ENCODE data around the gene MYL3. TPM values are rescaled to one million over a fixed set of nuclear protein-coding genes. Genes with fewer than 3 reads are reported as not detected.
A peak's percentile ranks its signal among the peaks of the same experiment; 100 is the strongest.

The MYL3 gene
- total RNA-seq, 1 donor from 2014 or later = not detected

DNA sequence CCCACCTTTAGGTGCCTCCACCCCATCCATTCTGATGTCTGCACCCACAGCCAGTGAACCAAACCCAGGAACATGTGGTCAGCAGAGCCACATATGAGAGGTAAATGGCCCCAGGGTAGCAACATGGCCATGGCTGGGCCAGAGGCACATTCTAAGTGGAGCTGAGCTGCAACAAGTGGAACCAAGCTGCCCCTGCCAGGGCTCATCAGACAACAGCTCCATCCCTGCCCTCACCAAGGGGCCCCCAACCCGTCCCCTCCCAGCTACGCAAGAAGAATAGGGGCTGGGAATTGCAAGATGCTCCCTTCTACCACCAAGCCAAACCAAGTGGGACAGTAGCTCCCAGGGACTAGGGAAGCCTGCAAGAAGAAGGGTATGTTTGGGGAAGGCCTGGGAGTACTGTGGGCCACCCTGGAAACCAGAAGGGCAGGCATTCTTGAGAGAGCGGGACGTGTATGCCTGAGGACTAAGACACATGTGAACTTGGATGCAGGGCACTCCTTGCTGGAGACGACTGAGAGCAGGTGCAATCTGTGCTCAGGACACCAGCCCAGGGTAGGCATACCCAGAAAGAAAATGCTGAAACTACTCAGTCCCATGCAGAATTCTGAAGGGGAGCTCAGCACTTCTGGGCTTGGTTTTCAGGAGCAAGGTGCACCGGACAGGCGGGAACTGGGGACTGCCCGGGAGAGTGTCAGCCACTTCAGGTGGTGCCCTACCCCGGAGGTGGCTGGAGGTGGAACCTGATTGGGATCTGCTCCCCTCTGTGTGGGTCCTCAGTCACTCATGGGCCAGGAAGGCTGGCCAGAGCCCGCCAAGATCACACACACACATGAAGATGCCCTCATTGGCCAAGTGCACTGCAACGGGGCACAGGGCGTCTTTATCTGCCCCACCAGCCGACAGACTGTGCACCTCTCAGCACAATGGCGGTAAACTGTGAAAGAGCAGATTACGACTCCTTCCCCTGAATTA is 9.5 kb downstream of the MYL3 start:
- Mint-ChIP-seq H3K27me3 (ENCODE audit: low read depth) (peaks cover 7% of the 10 kb centered on the region), H3K4me3 (ENCODE audit: low read depth) (no peak overlapping the region), H3K4me1 (ENCODE audit: low read depth) (no peaks in the 10 kb centered on the region), H3K27ac (no peak overlapping the region), H3K9me3 (no peaks in the 10 kb centered on the region), H3K36me3 (ENCODE audit: low read depth) (no peaks in the 10 kb centered on the region)
- intact Hi-C loops (cut with micrococcal nuclease) = no loop called here
- no peak for DNase-seq (ENCODE audit: low spot score)

DNA sequence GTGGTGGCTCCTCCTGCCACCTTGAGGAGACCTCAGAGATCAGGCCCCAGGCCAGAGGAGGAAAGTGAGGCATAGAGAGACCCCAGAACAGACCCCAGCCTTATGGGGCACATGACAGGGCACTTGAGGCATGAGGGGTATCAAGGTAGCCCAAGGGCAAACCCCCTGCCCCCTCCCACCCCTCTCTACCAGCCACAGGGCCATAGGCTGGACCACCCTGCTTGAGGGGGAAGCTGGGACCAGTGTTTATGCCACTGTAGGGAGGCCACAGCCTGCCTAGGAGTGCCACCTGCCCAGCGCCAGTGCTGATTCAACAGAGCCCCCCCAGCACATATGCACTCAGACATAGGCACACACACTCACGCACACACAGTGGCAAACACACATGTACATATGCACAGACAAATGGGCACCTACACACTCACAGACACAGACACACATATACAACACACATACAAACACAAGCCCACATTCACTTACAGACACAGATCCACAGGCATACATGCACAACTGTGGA is 10.3 kb downstream of the MYL3 start:
- intact Hi-C loops (cut with micrococcal nuclease) = no loop called here
- peaks cover 7% of the 10 kb centered on the region for H3K27me3 Mint-ChIP-seq (ENCODE audit: low read depth)
- H3K36me3 Mint-ChIP-seq (ENCODE audit: low read depth) = no peaks in the 10 kb centered on the region
- no peak for DNase-seq (ENCODE audit: low spot score)
- H3K9me3 Mint-ChIP-seq = no peaks in the 10 kb centered on the region
- H3K4me1 Mint-ChIP-seq (ENCODE audit: low read depth) = no peaks in the 10 kb centered on the region
- H3K4me3 Mint-ChIP-seq (ENCODE audit: low read depth) = no peak overlapping the region
- H3K27ac Mint-ChIP-seq = no peak overlapping the region

DNA sequence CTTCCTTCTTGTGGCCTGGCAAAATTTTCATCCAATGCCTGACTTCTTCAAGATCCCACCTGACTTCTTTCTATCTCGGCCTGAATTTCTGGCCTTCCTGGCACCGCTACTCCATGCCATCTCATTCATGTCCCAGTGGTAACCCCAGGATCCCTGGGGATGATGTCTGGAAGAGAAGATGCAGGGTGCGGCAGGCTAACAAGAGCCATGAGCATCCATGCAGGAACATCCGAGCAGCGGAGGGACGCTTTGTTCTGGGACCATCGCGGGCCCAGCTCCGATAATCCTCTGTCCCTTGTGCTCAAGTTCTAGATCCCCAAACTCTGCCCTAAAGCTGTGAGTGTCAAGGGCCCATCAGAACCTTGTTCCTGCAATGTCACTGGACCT is 10.9 kb downstream of the MYL3 start:
- H3K9me3 Mint-ChIP-seq = no peaks in the 10 kb centered on the region
- peaks cover 7% of the 10 kb centered on the region for H3K27me3 Mint-ChIP-seq (ENCODE audit: low read depth)
- intact Hi-C loops (cut with micrococcal nuclease) = no loop called here
- no peaks in the 10 kb centered on the region for H3K36me3 Mint-ChIP-seq (ENCODE audit: low read depth)
- no peak overlapping the region for H3K4me3 Mint-ChIP-seq (ENCODE audit: low read depth)
- H3K4me1 Mint-ChIP-seq (ENCODE audit: low read depth) = no peaks in the 10 kb centered on the region
- H3K27ac Mint-ChIP-seq = no peak overlapping the region
- no peak for DNase-seq (ENCODE audit: low spot score)

DNA sequence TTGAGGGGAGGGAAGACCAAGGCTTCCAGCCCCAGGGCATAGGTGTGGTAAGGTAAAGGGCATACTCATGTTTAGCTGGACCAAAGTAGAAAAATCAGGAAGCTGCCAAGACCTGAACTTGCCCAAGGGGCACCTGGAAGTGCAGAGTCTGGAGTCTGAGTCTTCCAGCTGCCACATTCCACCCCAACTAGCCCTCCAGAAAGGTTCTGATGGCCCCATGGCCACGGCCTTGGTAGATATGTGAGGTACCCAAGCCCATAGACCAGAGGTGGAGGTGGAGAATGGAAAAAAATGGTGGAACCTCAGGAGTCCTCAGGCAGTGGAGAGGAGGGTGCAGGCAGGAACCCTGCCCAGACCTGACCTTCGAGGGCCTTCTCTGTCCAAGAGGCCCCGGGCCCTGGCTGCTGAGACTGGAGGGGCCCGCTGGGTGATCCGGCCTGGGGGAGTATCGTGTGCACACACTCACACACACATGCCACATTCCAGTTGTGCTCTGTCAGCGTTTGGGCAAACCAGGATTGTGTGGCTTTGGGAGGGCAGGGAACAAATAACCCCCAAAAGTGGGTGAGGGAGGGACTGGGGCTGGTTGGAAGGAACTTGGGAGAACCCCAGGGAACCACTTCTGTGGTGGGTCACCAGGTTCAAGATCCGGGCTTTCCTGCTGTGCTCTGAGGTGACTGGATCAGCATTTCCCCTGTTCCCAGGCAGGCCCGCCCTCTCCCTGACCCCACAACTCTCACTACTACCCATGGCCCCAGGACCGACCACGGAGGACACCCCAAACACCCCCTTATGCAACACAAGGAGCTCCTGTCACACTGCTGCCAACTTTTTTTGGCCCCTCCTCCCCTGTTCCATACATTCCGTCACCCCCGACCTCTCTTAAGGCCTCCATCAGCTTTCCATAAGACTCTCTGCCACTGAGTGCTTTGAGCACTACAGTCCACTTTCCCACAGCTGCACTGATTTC is 11.6 kb downstream of the MYL3 start:
- no peak overlapping the region for H3K4me3 Mint-ChIP-seq (ENCODE audit: low read depth)
- intact Hi-C loops (cut with micrococcal nuclease) = no loop called here
- no peaks in the 10 kb centered on the region for H3K4me1 Mint-ChIP-seq (ENCODE audit: low read depth)
- no peak overlapping the region for H3K27ac Mint-ChIP-seq
- no peaks in the 10 kb centered on the region for H3K9me3 Mint-ChIP-seq
- no peak for DNase-seq (ENCODE audit: low spot score)
- H3K36me3 Mint-ChIP-seq (ENCODE audit: low read depth) = no peaks in the 10 kb centered on the region
- H3K27me3 Mint-ChIP-seq (ENCODE audit: low read depth) = peaks cover 7% of the 10 kb centered on the region

DNA sequence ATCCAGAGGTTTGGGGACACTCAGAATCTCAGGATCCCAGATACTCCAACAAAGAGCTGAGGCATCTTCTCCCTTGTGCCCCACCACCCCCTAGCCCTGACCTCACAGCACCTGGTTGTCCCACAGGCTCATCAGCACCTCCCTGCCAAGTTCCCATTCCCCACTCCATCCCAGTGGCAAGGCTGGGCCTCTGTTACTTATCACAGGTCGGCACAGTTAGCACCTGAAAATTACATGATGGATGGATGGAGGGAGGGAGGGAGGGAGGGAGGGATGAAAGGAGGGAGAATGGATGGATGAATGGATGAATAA is 12.8 kb downstream of the MYL3 start:
- Mint-ChIP-seq H3K27ac (no peak overlapping the region), H3K9me3 (no peaks in the 10 kb centered on the region), H3K27me3 (ENCODE audit: low read depth) (peaks cover 3% of the 10 kb centered on the region), H3K4me1 (ENCODE audit: low read depth) (no peaks in the 10 kb centered on the region), H3K4me3 (ENCODE audit: low read depth) (no peak overlapping the region), H3K36me3 (ENCODE audit: low read depth) (no peaks in the 10 kb centered on the region)
- DNase-seq (ENCODE audit: low spot score) = no peak
- intact Hi-C loops (cut with micrococcal nuclease) = no loop called here

DNA sequence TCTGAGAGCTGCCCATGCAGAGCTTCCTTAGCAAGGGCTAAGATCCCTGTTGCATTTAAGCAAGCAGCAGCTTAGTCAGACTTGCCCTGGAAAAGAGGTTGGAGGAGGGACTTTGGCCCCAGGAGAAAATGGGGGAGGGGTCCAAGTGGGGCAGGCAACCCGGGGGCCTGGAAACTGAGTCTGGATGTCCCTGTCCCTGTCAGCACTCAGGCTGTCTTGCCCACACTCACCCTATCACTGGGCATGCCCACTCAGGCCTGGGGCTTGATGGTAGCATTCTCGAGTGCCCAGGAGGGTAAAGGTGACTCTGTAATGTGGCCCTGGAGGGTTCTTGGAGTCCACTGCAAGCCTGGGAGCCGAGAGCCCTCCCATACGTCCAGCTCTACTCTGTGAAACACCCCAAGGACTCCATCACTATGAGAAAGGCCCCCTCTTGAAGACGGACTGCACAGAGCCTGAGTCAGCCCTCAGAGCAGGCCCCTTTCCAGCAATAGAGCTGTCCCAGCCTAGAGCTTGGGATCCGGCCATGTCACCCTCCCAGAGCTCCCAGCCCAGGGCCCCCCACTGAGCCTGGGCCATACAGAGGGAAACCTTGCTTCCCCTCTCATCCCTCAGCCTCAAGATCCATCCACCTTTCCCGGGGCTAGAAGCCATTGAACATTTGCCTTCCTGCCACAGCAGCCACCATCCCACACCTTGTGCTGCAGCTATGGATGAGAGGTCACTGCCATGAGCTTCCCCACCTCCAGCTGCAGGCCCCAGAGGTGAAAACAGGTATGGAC is 13.4 kb downstream of the MYL3 start:
- no peaks in the 10 kb centered on the region for H3K36me3 Mint-ChIP-seq (ENCODE audit: low read depth)
- no peak overlapping the region for H3K27ac Mint-ChIP-seq
- no peaks in the 10 kb centered on the region for H3K9me3 Mint-ChIP-seq
- no peak overlapping the region for H3K4me3 Mint-ChIP-seq (ENCODE audit: low read depth)
- no peak for DNase-seq (ENCODE audit: low spot score)
- intact Hi-C loops (cut with micrococcal nuclease) = no loop called here
- H3K4me1 Mint-ChIP-seq (ENCODE audit: low read depth) = no peaks in the 10 kb centered on the region
- H3K27me3 Mint-ChIP-seq (ENCODE audit: low read depth) = peaks cover 3% of the 10 kb centered on the region

DNA sequence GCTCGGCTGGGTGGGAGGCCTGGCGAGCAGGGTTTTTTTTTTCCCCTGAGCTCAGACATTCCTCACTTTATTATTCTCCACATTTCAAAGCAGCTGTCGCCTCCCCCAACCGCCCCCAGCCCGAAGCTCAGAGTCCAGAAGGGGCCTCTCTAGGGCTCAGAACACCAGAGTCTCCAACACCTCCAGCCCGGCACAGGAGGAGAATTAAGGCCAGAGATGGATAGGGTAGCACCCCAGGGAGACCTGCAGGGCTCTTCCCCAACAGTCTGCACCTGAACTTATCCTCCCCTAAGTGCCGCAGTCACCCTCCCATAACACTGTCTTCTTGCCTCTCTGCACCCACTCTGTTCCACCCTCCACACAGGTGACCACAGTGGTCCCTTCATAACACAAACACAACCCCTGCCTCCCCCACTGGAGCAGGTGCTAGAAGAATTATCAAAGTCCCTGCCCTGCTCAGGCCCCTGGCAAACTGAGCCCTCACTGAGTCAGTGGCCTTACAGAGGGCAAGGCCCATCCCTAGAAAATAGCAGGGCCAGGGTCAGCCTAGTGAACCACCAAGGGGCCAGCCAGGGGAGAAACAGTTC is 14.1 kb downstream of the MYL3 start:
- no peak for DNase-seq (ENCODE audit: low spot score)
- Mint-ChIP-seq H3K27ac (no peak overlapping the region), H3K4me3 (ENCODE audit: low read depth) (no peak overlapping the region), H3K27me3 (ENCODE audit: low read depth) (peaks cover 4% of the 10 kb centered on the region), H3K4me1 (ENCODE audit: low read depth) (no peaks in the 10 kb centered on the region), H3K36me3 (ENCODE audit: low read depth) (no peaks in the 10 kb centered on the region), H3K9me3 (no peaks in the 10 kb centered on the region)
- intact Hi-C loops (cut with micrococcal nuclease) = no loop called here

DNA sequence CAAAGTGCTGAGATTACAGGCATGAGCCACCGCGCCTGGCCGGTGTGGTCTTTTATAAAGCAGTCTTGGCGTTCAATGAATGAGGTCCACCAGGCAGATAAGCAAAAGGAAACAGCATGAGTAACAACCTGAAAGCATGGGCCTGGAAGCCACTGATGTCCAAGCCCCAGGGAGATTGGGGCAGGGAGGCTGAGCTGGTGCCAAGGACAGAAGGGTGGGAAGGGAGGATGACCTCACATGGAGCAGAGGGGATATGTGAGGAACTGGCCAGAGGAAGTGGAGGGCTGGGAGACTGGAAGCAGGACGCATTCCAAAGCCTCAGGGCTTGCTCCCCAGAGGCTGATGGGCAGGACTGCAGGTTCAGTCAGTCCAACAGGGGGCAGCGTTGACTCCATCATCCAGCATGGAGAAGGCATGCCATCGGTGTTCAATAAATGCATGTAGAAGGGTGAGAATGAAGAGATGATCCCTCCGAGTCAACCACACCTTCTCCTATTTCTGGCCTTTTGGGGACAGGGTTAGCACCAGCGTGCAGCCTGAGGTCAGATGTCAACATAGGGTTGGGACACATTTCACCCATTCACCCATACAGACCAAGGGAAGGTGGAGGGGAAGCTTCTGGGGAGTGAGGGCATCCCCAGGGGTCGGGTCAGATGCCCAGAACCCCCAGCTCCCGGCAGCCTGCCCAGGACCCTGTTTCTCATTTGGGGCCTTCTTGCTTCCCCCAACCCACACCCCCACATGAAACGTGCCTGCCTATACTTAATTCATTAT is 14.8 kb downstream of the MYL3 start:
- no peak overlapping the region for H3K27ac Mint-ChIP-seq
- H3K4me1 Mint-ChIP-seq (ENCODE audit: low read depth) = no peaks in the 10 kb centered on the region
- DNase-seq (ENCODE audit: low spot score) = no peak
- H3K4me3 Mint-ChIP-seq (ENCODE audit: low read depth) = no peak overlapping the region
- H3K9me3 Mint-ChIP-seq = no peaks in the 10 kb centered on the region
- no peaks in the 10 kb centered on the region for H3K36me3 Mint-ChIP-seq (ENCODE audit: low read depth)
- H3K27me3 Mint-ChIP-seq (ENCODE audit: low read depth) = peaks cover 8% of the 10 kb centered on the region
- intact Hi-C loops (cut with micrococcal nuclease) = no loop called here

DNA sequence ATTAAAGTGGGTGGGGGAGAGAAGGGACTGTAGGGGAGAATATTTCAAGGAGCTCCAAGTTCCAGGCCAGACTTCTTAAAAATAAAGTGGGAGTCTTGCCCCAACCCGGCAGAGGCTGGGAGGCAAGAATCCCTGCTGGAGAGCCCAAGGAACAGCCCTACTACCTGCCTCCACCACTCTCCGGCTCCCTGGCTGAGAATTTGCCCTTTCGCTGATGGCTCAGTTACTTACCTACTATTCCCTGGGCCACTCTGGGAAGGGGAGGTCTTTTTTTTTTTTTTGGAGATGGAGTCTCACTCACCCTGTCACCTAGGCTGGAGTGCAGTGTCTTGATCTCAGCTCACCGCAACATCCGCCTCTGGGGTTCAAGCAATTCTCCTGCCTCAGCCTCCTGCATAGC is 15.5 kb downstream of the MYL3 start:
- H3K4me3 Mint-ChIP-seq (ENCODE audit: low read depth) = no peak overlapping the region
- no peaks in the 10 kb centered on the region for H3K4me1 Mint-ChIP-seq (ENCODE audit: low read depth)
- no peaks in the 10 kb centered on the region for H3K9me3 Mint-ChIP-seq
- no peak overlapping the region for H3K27ac Mint-ChIP-seq
- no peaks in the 10 kb centered on the region for H3K36me3 Mint-ChIP-seq (ENCODE audit: low read depth)
- peaks cover 14% of the 10 kb centered on the region for H3K27me3 Mint-ChIP-seq (ENCODE audit: low read depth)
- intact Hi-C loops (cut with micrococcal nuclease) = no loop called here
- DNase-seq (ENCODE audit: low spot score) = no peak

DNA sequence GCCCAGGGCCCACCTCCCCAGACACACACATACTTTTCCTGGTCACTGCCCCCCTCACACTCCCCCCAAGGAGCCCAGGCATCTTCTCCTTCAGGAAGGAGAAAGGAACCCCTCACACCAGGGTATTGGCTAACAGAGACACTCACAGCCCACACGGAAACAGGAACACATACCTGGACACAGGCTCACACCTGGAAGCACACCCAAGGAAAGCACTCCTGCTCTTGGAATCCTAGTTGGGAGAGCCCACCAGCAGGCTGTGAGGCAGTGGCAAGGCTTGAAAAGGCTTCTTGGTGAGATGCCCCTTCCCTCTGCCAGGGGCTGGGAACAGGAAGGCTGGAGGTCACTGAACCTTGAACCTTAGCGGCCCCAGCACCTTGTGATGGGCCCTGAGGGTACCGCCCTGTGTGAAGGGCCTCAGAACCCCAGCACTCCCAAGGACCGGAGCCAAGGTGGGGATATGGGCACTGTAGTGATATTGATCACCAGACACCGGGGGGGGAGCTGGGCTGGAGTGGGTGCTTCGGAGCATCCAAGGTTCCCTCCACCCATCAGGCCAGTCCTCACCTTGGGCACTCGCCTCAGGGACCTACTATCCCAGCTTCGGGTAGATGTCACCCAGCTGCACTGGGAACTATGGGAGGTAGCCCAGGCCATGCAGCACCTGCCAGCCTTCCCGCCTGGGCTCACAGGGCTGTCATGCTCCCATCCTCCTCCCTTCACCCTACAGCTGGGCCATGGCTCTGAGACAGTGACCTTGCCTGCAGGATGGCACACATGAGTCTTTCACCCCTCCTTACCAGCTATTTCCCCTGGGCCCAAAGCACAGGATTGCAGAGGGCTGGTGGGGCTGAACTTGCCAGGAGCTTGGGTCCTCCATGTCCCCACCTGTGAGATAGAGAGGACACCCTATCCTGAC is 16.4 kb downstream of the MYL3 start:
- peaks cover 17% of the 10 kb centered on the region for H3K27me3 Mint-ChIP-seq (ENCODE audit: low read depth)
- H3K27ac Mint-ChIP-seq = no peak overlapping the region
- H3K4me3 Mint-ChIP-seq (ENCODE audit: low read depth) = peak overlapping the region; percentile 39
- no peaks in the 10 kb centered on the region for H3K36me3 Mint-ChIP-seq (ENCODE audit: low read depth)
- H3K4me1 Mint-ChIP-seq (ENCODE audit: low read depth) = no peaks in the 10 kb centered on the region
- intact Hi-C loops (cut with micrococcal nuclease) = no loop called here
- no peak for DNase-seq (ENCODE audit: low spot score)
- H3K9me3 Mint-ChIP-seq = peaks cover 1% of the 10 kb centered on the region
